WTC11 (cell line): ENCODE data around the gene ITPR2. TPM values are rescaled to one million over a fixed set of nuclear protein-coding genes. Genes with fewer than 3 reads are reported as not detected.

Source experiments
- ATAC-seq: fragments of 200-7000 bp; cut with Tn5 transposase; 2 replicates; pipeline ENCODE4 v1.10.0; 2021; ENCODE audit warnings: mild to moderate bottlenecking, moderate library complexity
- CTCF ChIA-PET: fragments of 300-600 bp; sonication (Branson Sonifier 250); formaldehyde crosslinking; loops from one replicate; lab custom pipeline; 2021; ENCODE audit warnings: antibody characterized with exemption; lab: Charles Lee
- POLR2A ChIA-PET: fragments of 350-600 bp; sonication (Branson Sonifier 250); formaldehyde crosslinking; loops from one replicate; lab custom pipeline; 2021; ENCODE audit warnings: antibody characterized with exemption; lab: Charles Lee
- DNase-seq: peaks from one replicate; pipeline ENCODE4 v3.0.0; 2021; ENCODE audit warnings: low spot score
- H3K27ac Mint-ChIP-seq: 2 replicates; pipeline ENCODE4 v1.8.0; 2021; ENCODE audit warnings: mixed read lengths
- H3K27me3 Mint-ChIP-seq: 2 replicates; pipeline ENCODE4 v1.8.0; 2021; ENCODE audit warnings: low read depth, mild to moderate bottlenecking, moderate library complexity, mixed read lengths
- H3K36me3 Mint-ChIP-seq: 2 replicates; pipeline ENCODE4 v1.8.0; 2021; ENCODE audit warnings: mixed read lengths
- H3K4me1 Mint-ChIP-seq: 2 replicates; pipeline ENCODE4 v1.8.0; 2022; ENCODE audit warnings: mixed read lengths
- H3K4me3 Mint-ChIP-seq: 2 replicates; pipeline ENCODE4 v1.8.0; 2021; ENCODE audit warnings: mild to moderate bottlenecking, moderate library complexity, mixed read lengths
- H3K9me3 Mint-ChIP-seq: 2 replicates; pipeline ENCODE4 v1.8.0; 2021; ENCODE audit warnings: mixed read lengths
- ARID4B ChIP-seq: sonication (generic); formaldehyde crosslinking; IDR thresholded peaks from 2 replicates; pipeline ENCODE4 v1.8.0; 2023; ENCODE audit warnings: missing genetic modification reagents, mild to moderate bottlenecking, borderline replicate concordance
- ATF1 ChIP-seq: sonication (generic); formaldehyde crosslinking; IDR thresholded peaks from 2 replicates; pipeline ENCODE4 v1.8.1; 2023; ENCODE audit warnings: mild to moderate bottlenecking, moderate library complexity, missing genetic modification reagents
- CREM ChIP-seq: sonication (generic); formaldehyde crosslinking; IDR thresholded peaks from 2 replicates; pipeline ENCODE4 v1.8.1; 2022; ENCODE audit warnings: mild to moderate bottlenecking, missing genetic modification reagents, moderate library complexity
- E2F4 ChIP-seq: sonication (generic); formaldehyde crosslinking; IDR thresholded peaks from 2 replicates; pipeline ENCODE4 v1.8.1; 2022; ENCODE audit warnings: low read depth, mild to moderate bottlenecking, moderate library complexity, missing genetic modification reagents, borderline replicate concordance
- EMX1 ChIP-seq: fragments of 250-450 bp; sonication (Bioruptor Pico); IDR thresholded peaks from 2 replicates; pipeline ENCODE4 v1.8.0; 2021; ENCODE audit warnings: mild to moderate bottlenecking
- ETV6 ChIP-seq: sonication (generic); formaldehyde crosslinking; IDR thresholded peaks from 2 replicates; pipeline ENCODE4 v1.8.1; 2022; ENCODE audit warnings: mild to moderate bottlenecking, missing genetic modification reagents
- GRHL2 ChIP-seq: fragments of 250-450 bp; sonication (Bioruptor Pico); IDR thresholded peaks from 2 replicates; pipeline ENCODE4 v1.8.0; 2022; ENCODE audit warnings: mild to moderate bottlenecking, moderate library complexity; ENCODE audit not compliant: insufficient replicate concordance, severe bottlenecking
- GTF2I ChIP-seq: fragments of 250-450 bp; sonication (Bioruptor Pico); conservative IDR thresholded peaks from 2 replicates; pipeline ENCODE4 v1.4.0; 2021; ENCODE audit warnings: mild to moderate bottlenecking
- JUN ChIP-seq: sonication (generic); formaldehyde crosslinking; IDR thresholded peaks from 2 replicates; pipeline ENCODE4 v1.8.0; 2023; ENCODE audit warnings: mild to moderate bottlenecking, missing genetic modification reagents
- SMAD4 ChIP-seq: sonication (generic); formaldehyde crosslinking; IDR thresholded peaks from 2 replicates; pipeline ENCODE4 v1.8.0; 2022; ENCODE audit warnings: mild to moderate bottlenecking, missing genetic modification reagents
- ZNF317 ChIP-seq: sonication (generic); formaldehyde crosslinking; IDR thresholded peaks from 2 replicates; pipeline ENCODE4 v1.8.1; 2023; ENCODE audit warnings: low read depth, mild to moderate bottlenecking, moderate library complexity, missing genetic modification reagents, borderline replicate concordance
- ZNF416 ChIP-seq: fragments of 250-450 bp; sonication (Bioruptor Pico); IDR thresholded peaks from 2 replicates; pipeline ENCODE4 v1.9.0; 2021; ENCODE audit warnings: mild to moderate bottlenecking, inconsistent platforms
- ZNF423 ChIP-seq: fragments of 250-450 bp; sonication (Bioruptor Pico); IDR thresholded peaks from 2 replicates; pipeline ENCODE4 v2.1.2; 2022; ENCODE audit warnings: mild to moderate bottlenecking, moderate library complexity
- total RNA-seq: library from RNA; stranded (reverse); gene quantifications from 3 replicates; pipeline ENCODE4 v1.2.3, GENCODE V29; 2021
- TF ChIP-seq, protein P1 (sequence below): fragments of 250-450 bp; sonication (Bioruptor Pico); IDR thresholded peaks from 2 replicates; pipeline ENCODE4 v1.9.0; 2021; ENCODE audit warnings: mild to moderate bottlenecking, borderline replicate concordance

Gene ITPR2
- total RNA-seq, 1 experiment from 2014 or later: 50.7 TPM

- TF ChIP-seq ATF1 (CRISPR knock-in tag) (no peak), ETV6 (no peak), ZNF423 (CRISPR knock-in tag) (no peak), CREM (no peak), SMAD4 (CRISPR knock-in tag) (no peak), E2F4 (CRISPR knock-in tag) (no peak), ZNF317 (CRISPR knock-in tag) (no peak), ZNF416 (CRISPR knock-in tag) (no peak)
Observed at GRCh38 chr12:26370098-26370497, 462.9 kb downstream of the ITPR2 start (continued).

GRCh38 chr12:26369588-26369987 is 463.4 kb downstream of the ITPR2 start:
- Mint-ChIP-seq H3K4me1 (no peaks in the 10 kb centered on the region), H3K27ac (no peak overlapping the region), H3K9me3 (no peaks in the 10 kb centered on the region), H3K4me3 (no peak overlapping the region), H3K27me3 (no peaks in the 10 kb centered on the region), H3K36me3 (no peaks in the 10 kb centered on the region)
- ChIA-PET CTCF (no interaction called here), POLR2A (no interaction called here)
- DNase-seq (no peak), ATAC-seq (peak; percentile 62)
- TF ChIP-seq GTF2I: no peak

- ChIA-PET CTCF (interaction anchor here (1.1 kb wide), 1 partner anchor 246 kb away, joined by 4 read pairs; no protein-coding TSS in a partner anchor), POLR2A (no interaction called here)
- peaks cover 4% of the 10 kb centered on the region; the same call in 1 of the 2 replicates for H3K4me1 Mint-ChIP-seq
- H3K36me3 Mint-ChIP-seq: no peaks in the 10 kb centered on the region
- H3K27ac Mint-ChIP-seq: no peak overlapping the region
- TF ChIP-seq GRHL2 (CRISPR knock-in tag): no peak
- TF ChIP-seq GTF2I: no peak
- TF ChIP-seq JUN (CRISPR knock-in tag): no peak
- no peak for TF ChIP-seq EMX1 (CRISPR knock-in tag)
- TF ChIP-seq ETV6: no peak
- no peak for TF ChIP-seq ARID4B (CRISPR knock-in tag)
- TF ChIP-seq, protein P1, sequence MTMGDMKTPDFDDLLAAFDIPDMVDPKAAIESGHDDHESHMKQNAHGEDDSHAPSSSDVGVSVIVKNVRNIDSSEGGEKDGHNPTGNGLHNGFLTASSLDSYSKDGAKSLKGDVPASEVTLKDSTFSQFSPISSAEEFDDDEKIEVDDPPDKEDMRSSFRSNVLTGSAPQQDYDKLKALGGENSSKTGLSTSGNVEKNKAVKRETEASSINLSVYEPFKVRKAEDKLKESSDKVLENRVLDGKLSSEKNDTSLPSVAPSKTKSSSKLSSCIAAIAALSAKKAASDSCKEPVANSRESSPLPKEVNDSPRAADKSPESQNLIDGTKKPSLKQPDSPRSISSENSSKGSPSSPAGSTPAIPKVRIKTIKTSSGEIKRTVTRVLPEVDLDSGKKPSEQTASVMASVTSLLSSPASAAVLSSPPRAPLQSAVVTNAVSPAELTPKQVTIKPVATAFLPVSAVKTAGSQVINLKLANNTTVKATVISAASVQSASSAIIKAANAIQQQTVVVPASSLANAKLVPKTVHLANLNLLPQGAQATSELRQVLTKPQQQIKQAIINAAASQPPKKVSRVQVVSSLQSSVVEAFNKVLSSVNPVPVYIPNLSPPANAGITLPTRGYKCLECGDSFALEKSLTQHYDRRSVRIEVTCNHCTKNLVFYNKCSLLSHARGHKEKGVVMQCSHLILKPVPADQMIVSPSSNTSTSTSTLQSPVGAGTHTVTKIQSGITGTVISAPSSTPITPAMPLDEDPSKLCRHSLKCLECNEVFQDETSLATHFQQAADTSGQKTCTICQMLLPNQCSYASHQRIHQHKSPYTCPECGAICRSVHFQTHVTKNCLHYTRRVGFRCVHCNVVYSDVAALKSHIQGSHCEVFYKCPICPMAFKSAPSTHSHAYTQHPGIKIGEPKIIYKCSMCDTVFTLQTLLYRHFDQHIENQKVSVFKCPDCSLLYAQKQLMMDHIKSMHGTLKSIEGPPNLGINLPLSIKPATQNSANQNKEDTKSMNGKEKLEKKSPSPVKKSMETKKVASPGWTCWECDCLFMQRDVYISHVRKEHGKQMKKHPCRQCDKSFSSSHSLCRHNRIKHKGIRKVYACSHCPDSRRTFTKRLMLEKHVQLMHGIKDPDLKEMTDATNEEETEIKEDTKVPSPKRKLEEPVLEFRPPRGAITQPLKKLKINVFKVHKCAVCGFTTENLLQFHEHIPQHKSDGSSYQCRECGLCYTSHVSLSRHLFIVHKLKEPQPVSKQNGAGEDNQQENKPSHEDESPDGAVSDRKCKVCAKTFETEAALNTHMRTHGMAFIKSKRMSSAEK (CRISPR knock-in tag): no peak
- no peaks in the 10 kb centered on the region for H3K27me3 Mint-ChIP-seq
- no peaks in the 10 kb centered on the region for H3K9me3 Mint-ChIP-seq
- no peak for ATAC-seq
- H3K4me3 Mint-ChIP-seq: no peak overlapping the region
- no peak for DNase-seq
Observed at GRCh38 chr12:26367991-26368730, 464.8 kb downstream of the ITPR2 start.
